Measurements from ENCODE around the gene EDEM3.
A peak's percentile ranks its signal among the peaks of the same experiment; 100 is the strongest.

The EDEM3 gene

GRCh38 chr1:184759112-184759511 is 4.5 kb upstream of the EDEM3 start:
- no peak for DNase-seq (ENCODE audit: low spot score in 2 of 2)
- no peaks in the 10 kb centered on the region for H3K9me3 ChIP-seq
- no peaks in the 10 kb centered on the region; the same call in 1 of the 2 replicates for H3K27me3 ChIP-seq (ENCODE audit: low read depth)
- H3K4me1 ChIP-seq: peaks cover 7% of the 10 kb centered on the region
- H3K36me3 ChIP-seq (replicated peaks): no peaks in the 10 kb centered on the region
- in situ Hi-C loops (cut with MboI; ENCODE audit: low sequenced_read_pairs): no loop called here
- H3K4me3 ChIP-seq: no peak overlapping the region

GRCh38 chr1:184757891-184758290 is 3.2 kb upstream of the EDEM3 start:
- in situ Hi-C loops (cut with MboI; ENCODE audit: low sequenced_read_pairs): no loop called here

GRCh38 chr1:184757406-184757805 is 2.7 kb upstream of the EDEM3 start:
- DNase-seq (ENCODE audit: low spot score in 2 of 2): no peak

More at GRCh38 chr1:184757891-184758290, 3.2 kb upstream of the EDEM3 start:
- H3K4me3 ChIP-seq: no peak overlapping the region
- no peaks in the 10 kb centered on the region for H3K9me3 ChIP-seq
- no peak for DNase-seq (ENCODE audit: low spot score in 2 of 2)
- peaks cover 11% of the 10 kb centered on the region for H3K4me1 ChIP-seq
- H3K27me3 ChIP-seq (ENCODE audit: low read depth): no peaks in the 10 kb centered on the region
- no peaks in the 10 kb centered on the region for H3K36me3 ChIP-seq (replicated peaks)

GRCh38 chr1:184755226-184756065 is 788 bp upstream of the EDEM3 start:
- Histone ChIP-seq H3K4me1 (peaks cover 11% of the 10 kb centered on the region), H3K27me3 (ENCODE audit: low read depth) (no peaks in the 10 kb centered on the region), H3K9me3 (no peaks in the 10 kb centered on the region), H3K4me3 (peak overlapping the region; percentile 95), H3K36me3 (replicated peaks) (no peaks in the 10 kb centered on the region)
- peak; percentile 27 to 32 for DNase-seq (ENCODE audit: low spot score in 2 of 2)
- in situ Hi-C loops (cut with MboI; ENCODE audit: low sequenced_read_pairs): no loop called here

More at GRCh38 chr1:184757406-184757805, 2.7 kb upstream of the EDEM3 start:
- Histone ChIP-seq H3K4me3 (no peak overlapping the region), H3K36me3 (replicated peaks) (no peaks in the 10 kb centered on the region), H3K27me3 (ENCODE audit: low read depth) (no peaks in the 10 kb centered on the region), H3K4me1 (peaks cover 11% of the 10 kb centered on the region), H3K9me3 (no peaks in the 10 kb centered on the region)
- in situ Hi-C loops (cut with MboI; ENCODE audit: low sequenced_read_pairs): no loop called here

GRCh38 chr1:184753608-184754475 is 816 bp downstream of the EDEM3 start:
- H3K4me3 ChIP-seq: peak overlapping the region; percentile 95
- H3K4me1 ChIP-seq: peaks cover 11% of the 10 kb centered on the region
- in situ Hi-C loops (cut with MboI; ENCODE audit: low sequenced_read_pairs): no loop called here
- peak in 1 of 2 experiments; percentile 59 for DNase-seq (ENCODE audit: low spot score in 2 of 2)
- no peaks in the 10 kb centered on the region for H3K36me3 ChIP-seq (replicated peaks)
- H3K27me3 ChIP-seq (ENCODE audit: low read depth): no peaks in the 10 kb centered on the region
- H3K9me3 ChIP-seq: no peaks in the 10 kb centered on the region

GRCh38 chr1:184753117-184753516 is 1.5 kb downstream of the EDEM3 start:
- DNase-seq (ENCODE audit: low spot score in 2 of 2): no peak
- in situ Hi-C loops (cut with MboI; ENCODE audit: low sequenced_read_pairs): no loop called here
- Histone ChIP-seq H3K36me3 (replicated peaks) (no peaks in the 10 kb centered on the region), H3K4me1 (peaks cover 11% of the 10 kb centered on the region), H3K27me3 (ENCODE audit: low read depth) (no peaks in the 10 kb centered on the region), H3K4me3 (peak overlapping the region; percentile 95), H3K9me3 (no peaks in the 10 kb centered on the region)

GRCh38 chr1:184752656-184753055 is 2.0 kb downstream of the EDEM3 start:
- in situ Hi-C loops (cut with MboI; ENCODE audit: low sequenced_read_pairs): no loop called here
- H3K9me3 ChIP-seq: no peaks in the 10 kb centered on the region
- H3K4me3 ChIP-seq: no peak overlapping the region
- no peak for DNase-seq (ENCODE audit: low spot score in 2 of 2)
- peaks cover 11% of the 10 kb centered on the region for H3K4me1 ChIP-seq
- H3K36me3 ChIP-seq (replicated peaks): no peaks in the 10 kb centered on the region
- H3K27me3 ChIP-seq (ENCODE audit: low read depth): no peaks in the 10 kb centered on the region

GRCh38 chr1:184748740-184749139 is 5.9 kb downstream of the EDEM3 start:
- H3K4me1 ChIP-seq: 0 out of 2 replicates have a peak, but pooled peaks cover 3% of the 10 kb centered on the region
- in situ Hi-C loops (cut with MboI; ENCODE audit: low sequenced_read_pairs): no loop called here
- H3K27me3 ChIP-seq (ENCODE audit: low read depth): no peaks in the 10 kb centered on the region
- no peaks in the 10 kb centered on the region for H3K36me3 ChIP-seq (replicated peaks)
- no peaks in the 10 kb centered on the region for H3K9me3 ChIP-seq
- no peak overlapping the region for H3K4me3 ChIP-seq
- no peak for DNase-seq (ENCODE audit: low spot score in 2 of 2)

- Histone ChIP-seq H3K4me3 (no peak overlapping the region), H3K4me1 (peaks cover 5% of the 10 kb centered on the region; the same call in 1 of the 2 replicates), H3K9me3 (no peaks in the 10 kb centered on the region), H3K36me3 (replicated peaks) (no peaks in the 10 kb centered on the region), H3K27me3 (ENCODE audit: low read depth) (no peaks in the 10 kb centered on the region)
- DNase-seq (ENCODE audit: low spot score in 2 of 2): no peak
- in situ Hi-C loops (cut with MboI; ENCODE audit: low sequenced_read_pairs): no loop called here
Measured at GRCh38 chr1:184747089-184747955, 7.3 kb downstream of the EDEM3 start.

- Histone ChIP-seq H3K36me3 (replicated peaks) (no peaks in the 10 kb centered on the region), H3K4me1 (peaks cover 5% of the 10 kb centered on the region; the same call in 1 of the 2 replicates)
- in situ Hi-C loops (cut with MboI; ENCODE audit: low sequenced_read_pairs): no loop called here
Measured at GRCh38 chr1:184745929-184746638, 8.6 kb downstream of the EDEM3 start.

GRCh38 chr1:184745110-184745509 is 9.5 kb downstream of the EDEM3 start:
- Histone ChIP-seq H3K4me3 (no peak overlapping the region), H3K27me3 (ENCODE audit: low read depth) (no peaks in the 10 kb centered on the region)

More at GRCh38 chr1:184745929-184746638, 8.6 kb downstream of the EDEM3 start:
- no peaks in the 10 kb centered on the region for H3K9me3 ChIP-seq
- no peaks in the 10 kb centered on the region for H3K27me3 ChIP-seq (ENCODE audit: low read depth)
- DNase-seq (ENCODE audit: low spot score in 2 of 2): no peak
- H3K4me3 ChIP-seq: no peak overlapping the region

GRCh38 chr1:184743062-184743756 is 11.4 kb downstream of the EDEM3 start:
- Histone ChIP-seq H3K9me3 (no peaks in the 10 kb centered on the region), H3K4me3 (no peak overlapping the region), H3K4me1 (peaks cover 5% of the 10 kb centered on the region; the same call in 1 of the 2 replicates), H3K27me3 (ENCODE audit: low read depth) (no peaks in the 10 kb centered on the region), H3K36me3 (replicated peaks) (no peaks in the 10 kb centered on the region)
- in situ Hi-C loops (cut with MboI; ENCODE audit: low sequenced_read_pairs): no loop called here
- DNase-seq (ENCODE audit: low spot score in 2 of 2): no peak

More at GRCh38 chr1:184745110-184745509, 9.5 kb downstream of the EDEM3 start:
- no peak for DNase-seq (ENCODE audit: low spot score in 2 of 2)
- H3K9me3 ChIP-seq: no peaks in the 10 kb centered on the region
- peaks cover 5% of the 10 kb centered on the region; the same call in 1 of the 2 replicates for H3K4me1 ChIP-seq
- no peaks in the 10 kb centered on the region for H3K36me3 ChIP-seq (replicated peaks)
- in situ Hi-C loops (cut with MboI; ENCODE audit: low sequenced_read_pairs): no loop called here
